Activated naive CD8-positive, alpha-beta T cell treated with anti-CD3 and anti-CD28 coated beads for 36 hours (primary cell): Measurements from ENCODE around the gene MED17. TPM values are rescaled to one million over a fixed set of nuclear protein-coding genes. Genes with fewer than 3 reads are reported as not detected.

Source experiments
- DNase-seq: peaks from one replicate; pipeline ENCODE4 v3.0.0; 2021
- H3K27ac Mint-ChIP-seq: one replicate; pipeline ENCODE4 v1.8.0; 2022; ENCODE audit warnings: mild to moderate bottlenecking, moderate library complexity, mixed read lengths
- H3K27me3 Mint-ChIP-seq: one replicate; pipeline ENCODE4 v1.8.0; 2022; ENCODE audit warnings: mild to moderate bottlenecking, mixed read lengths
- H3K36me3 Mint-ChIP-seq: one replicate; pipeline ENCODE4 v1.8.0; 2021; ENCODE audit warnings: mild to moderate bottlenecking, mixed read lengths
- H3K4me1 Mint-ChIP-seq: one replicate; pipeline ENCODE4 v1.8.0; 2021; ENCODE audit warnings: mixed read lengths
- H3K4me3 Mint-ChIP-seq: one replicate; pipeline ENCODE4 v1.8.0; 2022; ENCODE audit warnings: mild to moderate bottlenecking, moderate library complexity, mixed read lengths
- H3K9me3 Mint-ChIP-seq: one replicate; pipeline ENCODE4 v1.8.0; 2022; ENCODE audit warnings: mixed read lengths
- total RNA-seq, 2 experiments: library from RNA; stranded (reverse); gene quantifications; one replicate each; pipeline ENCODE4 v1.2.3, GENCODE V29; 2021

Gene MED17
- total RNA-seq, 2 experiments from 2014 or later: 30.8 to 33.2 TPM

DNA sequence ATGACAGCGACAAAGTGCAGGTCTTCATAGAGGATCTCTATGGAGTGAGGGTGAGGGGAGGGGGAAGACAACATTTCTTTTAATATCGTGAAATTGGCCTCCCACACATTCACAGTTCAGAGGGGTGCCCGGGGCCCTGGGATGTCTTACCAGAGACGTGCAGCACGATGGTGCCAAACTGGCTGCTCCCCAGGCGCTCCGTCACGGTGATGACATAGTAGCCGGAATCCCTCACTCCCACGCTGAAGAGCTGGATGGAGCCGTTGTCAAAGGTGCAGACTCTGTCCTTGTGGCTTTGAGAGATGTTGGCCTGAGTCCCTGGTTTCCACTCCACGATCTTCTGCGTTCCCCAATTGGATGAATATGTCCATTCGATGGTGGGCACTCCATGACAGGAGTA is 36.8 kb downstream of the MED17 start:
- H3K27me3 Mint-ChIP-seq: no peaks in the 10 kb centered on the region
- no peak overlapping the region for H3K27ac Mint-ChIP-seq
- no peak for DNase-seq
- no peaks in the 10 kb centered on the region for H3K9me3 Mint-ChIP-seq
- H3K4me1 Mint-ChIP-seq: no peaks in the 10 kb centered on the region
- no peak overlapping the region for H3K4me3 Mint-ChIP-seq
- peaks cover 3% of the 10 kb centered on the region for H3K36me3 Mint-ChIP-seq

- no peaks in the 10 kb centered on the region for H3K27me3 Mint-ChIP-seq
- no peaks in the 10 kb centered on the region for H3K9me3 Mint-ChIP-seq
- H3K4me1 Mint-ChIP-seq: no peaks in the 10 kb centered on the region
- no peaks in the 10 kb centered on the region for H3K36me3 Mint-ChIP-seq
- no peak overlapping the region for H3K27ac Mint-ChIP-seq
- H3K4me3 Mint-ChIP-seq: no peak overlapping the region
- no peak for DNase-seq
These were observed 37.5 kb downstream of the MED17 start for GRCh38 chr11:93821617-93822016.

DNA sequence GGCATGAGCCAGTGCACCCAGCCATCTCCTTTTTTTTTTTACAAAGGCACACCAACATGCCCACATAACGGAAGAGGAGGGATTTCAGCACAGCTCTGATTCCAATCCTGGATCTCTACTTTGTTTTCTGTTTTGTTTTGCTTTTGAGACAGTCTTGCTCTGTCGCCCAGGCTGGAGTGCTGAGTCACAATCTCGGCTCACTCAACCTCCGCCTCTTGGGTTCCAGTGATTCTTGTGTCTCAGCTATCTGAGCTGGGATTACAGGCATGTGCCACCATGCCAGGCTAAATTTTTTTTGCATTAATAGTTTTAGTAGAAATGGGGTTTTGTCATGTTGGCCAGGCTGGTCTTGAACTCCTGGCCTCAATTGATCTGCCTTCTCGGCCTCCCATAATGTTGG is 38.3 kb downstream of the MED17 start:
- no peaks in the 10 kb centered on the region for H3K9me3 Mint-ChIP-seq
- H3K36me3 Mint-ChIP-seq: no peaks in the 10 kb centered on the region
- no peak overlapping the region for H3K27ac Mint-ChIP-seq
- no peak for DNase-seq
- no peaks in the 10 kb centered on the region for H3K27me3 Mint-ChIP-seq
- no peaks in the 10 kb centered on the region for H3K4me1 Mint-ChIP-seq
- no peak overlapping the region for H3K4me3 Mint-ChIP-seq

GRCh38 chr11:93823210-93823609 is 39.1 kb downstream of the MED17 start:
- no peaks in the 10 kb centered on the region for H3K36me3 Mint-ChIP-seq
- no peaks in the 10 kb centered on the region for H3K4me1 Mint-ChIP-seq
- DNase-seq: no peak
- H3K27me3 Mint-ChIP-seq: no peaks in the 10 kb centered on the region
- H3K9me3 Mint-ChIP-seq: no peaks in the 10 kb centered on the region
- no peak overlapping the region for H3K4me3 Mint-ChIP-seq
- no peak overlapping the region for H3K27ac Mint-ChIP-seq

DNA sequence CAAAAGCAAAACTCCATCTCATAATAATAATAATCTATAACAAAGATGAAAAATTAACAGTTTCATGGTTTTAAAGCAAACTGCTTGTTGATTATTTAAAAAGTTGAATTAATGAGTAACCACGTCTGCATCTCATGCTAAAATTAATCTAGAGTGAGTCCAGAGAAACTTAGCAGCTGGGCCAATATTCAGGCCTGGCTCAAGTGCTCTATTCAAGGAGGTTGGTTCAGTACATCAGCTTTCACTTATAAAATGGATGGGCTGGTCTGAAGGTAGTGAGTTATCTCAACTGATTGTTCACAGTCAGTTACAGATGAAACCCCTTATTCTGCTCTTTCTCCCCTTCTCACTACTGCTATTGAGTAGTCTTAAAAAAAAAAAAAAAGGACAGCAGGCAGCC is 43.3 kb downstream of the MED17 start:
- no peaks in the 10 kb centered on the region for H3K36me3 Mint-ChIP-seq
- H3K9me3 Mint-ChIP-seq: no peaks in the 10 kb centered on the region
- no peak overlapping the region for H3K27ac Mint-ChIP-seq
- H3K4me1 Mint-ChIP-seq: no peaks in the 10 kb centered on the region
- no peak for DNase-seq
- no peaks in the 10 kb centered on the region for H3K27me3 Mint-ChIP-seq
- H3K4me3 Mint-ChIP-seq: no peak overlapping the region

GRCh38 chr11:93829598-93829997 is 45.5 kb downstream of the MED17 start:
- H3K27ac Mint-ChIP-seq: no peak overlapping the region
- no peaks in the 10 kb centered on the region for H3K4me1 Mint-ChIP-seq
- H3K4me3 Mint-ChIP-seq: no peak overlapping the region
- no peak for DNase-seq
- H3K27me3 Mint-ChIP-seq: no peaks in the 10 kb centered on the region
- H3K9me3 Mint-ChIP-seq: no peaks in the 10 kb centered on the region
- no peaks in the 10 kb centered on the region for H3K36me3 Mint-ChIP-seq

DNA sequence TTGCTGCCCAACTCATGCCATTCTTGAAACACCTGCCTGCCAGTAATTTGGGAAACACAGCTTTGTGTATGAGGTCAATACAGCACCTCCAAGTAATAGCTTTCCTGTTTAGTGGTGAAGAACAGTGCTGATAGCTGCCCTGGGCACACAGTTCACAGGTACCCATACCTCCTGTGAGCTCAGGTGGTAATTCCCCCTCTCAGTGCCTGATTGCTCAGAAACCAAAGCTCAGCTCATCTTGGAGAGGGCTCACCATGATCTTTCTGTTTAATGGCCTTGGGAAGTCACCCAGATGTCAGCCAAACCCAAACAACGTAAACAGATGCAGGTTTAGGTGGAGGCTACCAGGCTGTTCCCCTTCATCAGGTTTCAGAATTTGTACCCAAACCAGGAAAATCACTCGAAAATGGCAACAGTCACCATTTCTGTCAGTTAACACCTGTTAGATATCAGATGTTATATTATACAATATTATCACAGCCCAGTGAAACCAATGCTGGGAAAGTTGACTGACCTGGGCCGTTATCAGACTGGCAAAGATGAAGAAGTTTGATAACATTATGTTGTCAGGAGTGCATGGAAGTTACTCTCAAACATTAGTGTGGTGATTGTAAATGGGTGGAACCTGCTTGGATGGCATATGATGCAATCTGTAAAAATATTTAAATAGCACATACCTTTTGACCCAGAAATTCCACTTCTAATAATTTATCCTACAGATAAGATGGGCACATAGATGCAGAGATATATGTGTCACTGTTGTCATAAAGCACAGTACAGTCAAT is 47.5 kb downstream of the MED17 start:
- no peaks in the 10 kb centered on the region for H3K27me3 Mint-ChIP-seq
- no peaks in the 10 kb centered on the region for H3K36me3 Mint-ChIP-seq
- no peaks in the 10 kb centered on the region for H3K9me3 Mint-ChIP-seq
- H3K4me1 Mint-ChIP-seq: no peaks in the 10 kb centered on the region
- no peak overlapping the region for H3K4me3 Mint-ChIP-seq
- no peak overlapping the region for H3K27ac Mint-ChIP-seq
- DNase-seq: no peak

- H3K36me3 Mint-ChIP-seq: no peaks in the 10 kb centered on the region
These were observed 48.7 kb downstream of the MED17 start for GRCh38 chr11:93832780-93833179.

GRCh38 chr11:93838967-93839366 is 54.9 kb downstream of the MED17 start:
- H3K9me3 Mint-ChIP-seq: no peaks in the 10 kb centered on the region
- H3K4me1 Mint-ChIP-seq: no peaks in the 10 kb centered on the region
- no peaks in the 10 kb centered on the region for H3K36me3 Mint-ChIP-seq
- H3K4me3 Mint-ChIP-seq: no peak overlapping the region
- H3K27ac Mint-ChIP-seq: no peak overlapping the region
- DNase-seq: no peak
- no peaks in the 10 kb centered on the region for H3K27me3 Mint-ChIP-seq

More at GRCh38 chr11:93832780-93833179, 48.7 kb downstream of the MED17 start:
- no peaks in the 10 kb centered on the region for H3K4me1 Mint-ChIP-seq
- H3K9me3 Mint-ChIP-seq: no peaks in the 10 kb centered on the region
- H3K27me3 Mint-ChIP-seq: no peaks in the 10 kb centered on the region
- no peak for DNase-seq
- H3K4me3 Mint-ChIP-seq: no peak overlapping the region
- H3K27ac Mint-ChIP-seq: no peak overlapping the region

DNA sequence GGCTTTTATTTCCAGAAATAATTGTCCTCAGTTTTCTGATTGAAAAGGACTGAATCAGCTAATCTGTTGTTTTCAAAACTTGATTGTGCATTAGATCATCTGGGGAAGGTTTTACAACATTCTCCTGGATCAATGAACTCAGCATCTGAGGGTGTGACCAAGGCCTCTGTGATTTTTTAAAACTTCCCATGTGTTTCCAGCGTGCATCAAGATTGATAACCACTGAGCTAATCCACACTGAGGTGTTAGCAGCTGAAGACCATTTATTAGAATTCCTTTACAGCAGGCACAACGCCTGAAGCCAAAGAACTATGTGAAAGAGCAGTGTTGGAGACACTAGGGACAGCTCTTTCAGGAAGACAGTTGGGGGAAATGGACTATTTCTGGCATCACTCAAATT is 56.1 kb downstream of the MED17 start:
- Mint-ChIP-seq H3K4me1 (no peaks in the 10 kb centered on the region), H3K9me3 (no peaks in the 10 kb centered on the region), H3K4me3 (no peak overlapping the region), H3K27me3 (no peaks in the 10 kb centered on the region), H3K27ac (no peak overlapping the region), H3K36me3 (no peaks in the 10 kb centered on the region)
- no peak for DNase-seq

DNA sequence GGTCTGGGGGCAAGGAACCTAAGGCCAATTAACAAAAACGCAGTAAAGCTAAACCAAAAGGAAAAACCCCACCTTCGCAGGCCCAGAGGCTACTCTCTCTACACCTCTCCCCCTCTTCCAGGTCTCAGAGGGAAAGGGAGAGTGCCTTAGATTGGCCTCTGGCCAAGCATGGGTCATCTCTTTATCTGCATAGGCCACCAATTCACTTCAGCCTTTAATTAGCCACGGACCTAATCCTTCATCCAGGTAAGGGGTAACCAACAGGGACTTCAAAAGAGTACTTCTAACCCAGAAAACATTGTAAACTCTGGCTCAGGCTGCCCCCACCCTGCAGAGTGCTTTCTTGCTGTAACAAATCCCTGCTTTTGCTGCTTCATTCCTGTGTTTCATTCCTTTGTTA is 56.9 kb downstream of the MED17 start:
- no peak overlapping the region for H3K27ac Mint-ChIP-seq
- H3K4me3 Mint-ChIP-seq: no peak overlapping the region
- H3K27me3 Mint-ChIP-seq: no peaks in the 10 kb centered on the region
- H3K9me3 Mint-ChIP-seq: no peaks in the 10 kb centered on the region
- H3K36me3 Mint-ChIP-seq: no peaks in the 10 kb centered on the region
- no peaks in the 10 kb centered on the region for H3K4me1 Mint-ChIP-seq
- no peak for DNase-seq

DNA sequence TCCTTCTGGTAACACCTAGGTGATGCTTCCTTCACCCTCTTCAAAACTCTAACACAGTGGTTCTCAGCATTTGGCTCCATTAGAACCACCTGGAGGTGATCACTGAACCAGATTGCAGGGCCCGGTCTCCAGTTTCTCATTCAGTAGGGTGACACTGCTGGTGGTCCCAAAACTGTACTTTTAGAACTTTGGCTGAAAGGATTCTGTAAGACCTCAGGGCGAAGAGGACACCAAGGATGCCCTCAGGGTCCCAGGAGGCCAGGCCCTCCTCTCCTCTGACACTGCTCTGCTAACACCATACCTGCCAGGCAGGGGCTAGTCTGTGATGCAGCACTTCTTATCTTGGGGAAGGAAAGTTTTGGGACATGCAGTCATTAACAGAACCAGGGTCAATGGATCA is 57.4 kb downstream of the MED17 start:
- no peaks in the 10 kb centered on the region for H3K27me3 Mint-ChIP-seq
- no peaks in the 10 kb centered on the region for H3K9me3 Mint-ChIP-seq
- no peaks in the 10 kb centered on the region for H3K4me1 Mint-ChIP-seq
- H3K27ac Mint-ChIP-seq: no peak overlapping the region
- DNase-seq: no peak
- H3K36me3 Mint-ChIP-seq: no peaks in the 10 kb centered on the region
- H3K4me3 Mint-ChIP-seq: no peak overlapping the region

DNA sequence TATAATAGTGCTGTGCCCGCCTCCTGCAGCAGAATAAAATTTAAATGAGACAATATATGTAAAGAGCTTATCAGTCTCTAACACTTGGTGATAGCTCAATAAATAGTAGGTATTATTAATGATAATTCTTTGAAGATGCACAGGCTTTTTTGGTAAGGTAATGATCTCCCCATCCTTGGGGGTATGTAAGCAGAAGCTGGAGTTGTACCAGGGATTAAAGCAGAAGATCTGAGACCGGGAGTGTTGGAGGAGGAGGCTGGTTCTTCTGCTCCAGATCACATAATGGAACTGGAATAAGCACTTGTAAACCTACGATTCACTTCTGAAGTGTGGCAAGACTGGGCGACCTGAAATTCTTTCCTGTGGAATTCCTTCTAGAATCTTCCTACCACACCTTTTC is 58.0 kb downstream of the MED17 start:
- Mint-ChIP-seq H3K4me3 (no peak overlapping the region), H3K27ac (no peak overlapping the region), H3K9me3 (no peaks in the 10 kb centered on the region), H3K4me1 (no peaks in the 10 kb centered on the region), H3K27me3 (no peaks in the 10 kb centered on the region), H3K36me3 (no peaks in the 10 kb centered on the region)
- no peak for DNase-seq

- H3K4me1 Mint-ChIP-seq: no peaks in the 10 kb centered on the region
- no peaks in the 10 kb centered on the region for H3K36me3 Mint-ChIP-seq
- H3K27me3 Mint-ChIP-seq: peaks cover 2% of the 10 kb centered on the region
- no peaks in the 10 kb centered on the region for H3K9me3 Mint-ChIP-seq
- no peak overlapping the region for H3K27ac Mint-ChIP-seq
- no peak for DNase-seq
- no peak overlapping the region for H3K4me3 Mint-ChIP-seq
These were observed 58.4 kb downstream of the MED17 start for GRCh38 chr11:93842461-93842860.

DNA sequence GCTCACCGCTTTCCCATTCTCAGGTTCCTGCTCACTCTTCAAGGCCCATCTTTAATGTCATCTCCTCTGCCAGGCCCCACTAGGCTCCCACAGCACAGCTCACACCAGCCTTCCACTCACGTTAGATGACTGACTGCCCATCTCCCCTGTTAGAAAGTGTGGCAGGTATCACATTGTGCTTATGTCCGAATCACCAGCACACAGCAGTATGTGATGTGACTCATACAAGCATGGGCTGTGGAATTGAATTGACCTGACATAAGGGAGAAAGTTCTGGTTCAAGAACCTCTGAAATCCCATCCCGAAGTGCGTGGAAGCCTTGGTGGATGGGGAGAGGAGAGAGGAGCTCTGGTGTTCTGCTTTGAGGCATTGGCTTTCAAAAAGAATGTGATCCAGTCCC is 59.8 kb downstream of the MED17 start:
- Mint-ChIP-seq H3K27ac (no peak overlapping the region), H3K27me3 (peaks cover 11% of the 10 kb centered on the region), H3K4me3 (no peak overlapping the region), H3K4me1 (no peaks in the 10 kb centered on the region), H3K36me3 (no peaks in the 10 kb centered on the region), H3K9me3 (no peaks in the 10 kb centered on the region)
- no peak for DNase-seq

GRCh38 chr11:93844568-93844967 is 60.5 kb downstream of the MED17 start:
- H3K27me3 Mint-ChIP-seq: peaks cover 17% of the 10 kb centered on the region
- H3K4me3 Mint-ChIP-seq: no peak overlapping the region
- H3K9me3 Mint-ChIP-seq: no peaks in the 10 kb centered on the region
- peaks cover 2% of the 10 kb centered on the region for H3K4me1 Mint-ChIP-seq
- H3K36me3 Mint-ChIP-seq: no peaks in the 10 kb centered on the region
- no peak overlapping the region for H3K27ac Mint-ChIP-seq
- DNase-seq: no peak
